ENCODE results near the gene TIAM2. TPM values are rescaled to one million over a fixed set of nuclear protein-coding genes. Genes with fewer than 3 reads are reported as not detected.

TIAM2 gene
- total and polyA plus RNA-seq, 12 donors = 4.0 to 24.7 (median 8.8) TPM

DNA sequence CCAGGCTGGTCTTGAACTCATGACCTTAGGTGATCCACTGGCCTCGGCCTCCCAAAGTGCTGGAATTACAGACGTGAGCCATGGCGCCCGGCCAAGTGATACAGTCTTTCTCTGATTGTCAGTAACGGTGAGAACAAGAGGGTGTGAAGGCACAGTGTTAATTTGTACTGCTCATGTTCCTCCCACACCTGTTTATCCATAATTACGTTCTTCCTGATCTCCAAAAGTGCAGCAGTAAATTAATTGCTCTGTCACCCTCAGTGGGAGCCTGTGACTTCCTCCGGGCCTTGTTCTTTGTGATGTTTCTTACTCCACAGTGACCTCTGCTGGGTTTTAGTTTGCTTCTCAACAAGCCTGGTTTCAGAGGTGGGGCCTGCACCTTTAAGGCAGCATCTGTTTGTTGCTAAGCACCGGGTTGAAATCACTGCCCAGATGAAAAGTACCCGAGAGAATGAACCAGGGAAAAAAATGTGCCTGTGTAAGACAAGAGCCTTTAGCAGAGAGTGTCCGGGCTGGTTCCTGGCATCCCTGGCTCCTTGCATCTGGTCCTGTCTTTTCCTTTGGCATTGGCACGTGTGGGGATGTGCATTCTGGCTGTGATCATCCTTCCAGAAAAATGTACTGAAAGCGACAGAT, 179.6 kb downstream of the TIAM2 start:
- intact Hi-C loops (cut with DNase I) = loop anchor here (5.0 to 10.0 kb wide), 6 partner anchors 130 to 500 kb away; partner anchors contain the start of gene TFB1M (in 1 of the 2)
- Histone ChIP-seq H3K27ac (no peak overlapping the region), H3K4me1 (replicated peaks in 1 of 2) (peaks cover 0 to 18% of the 10 kb centered on the region in 2 donors), H3K27me3 (no peaks in the 10 kb centered on the region), H3K9me3 (replicated peaks in 1 of 3) (no peaks in the 10 kb centered on the region), H3K36me3 (replicated peaks in 1 of 2) (no peaks in the 10 kb centered on the region), H3K4me3 (no peak overlapping the region)
- DNase-seq = peak; percentile 62 to 85 (median 67)
- 33 to 41% (median 39%) methylated on average over 11 to 12 of the region's 12 CpGs for WGBS, 4 donors
- TF ChIP-seq POLR2A (IDR thresholded peaks at IDR 0.05) = no peak
- TF ChIP-seq CTCF (IDR thresholded peaks at IDR 0.05) = peak; percentile 23 to 74 (median 64)

DNA sequence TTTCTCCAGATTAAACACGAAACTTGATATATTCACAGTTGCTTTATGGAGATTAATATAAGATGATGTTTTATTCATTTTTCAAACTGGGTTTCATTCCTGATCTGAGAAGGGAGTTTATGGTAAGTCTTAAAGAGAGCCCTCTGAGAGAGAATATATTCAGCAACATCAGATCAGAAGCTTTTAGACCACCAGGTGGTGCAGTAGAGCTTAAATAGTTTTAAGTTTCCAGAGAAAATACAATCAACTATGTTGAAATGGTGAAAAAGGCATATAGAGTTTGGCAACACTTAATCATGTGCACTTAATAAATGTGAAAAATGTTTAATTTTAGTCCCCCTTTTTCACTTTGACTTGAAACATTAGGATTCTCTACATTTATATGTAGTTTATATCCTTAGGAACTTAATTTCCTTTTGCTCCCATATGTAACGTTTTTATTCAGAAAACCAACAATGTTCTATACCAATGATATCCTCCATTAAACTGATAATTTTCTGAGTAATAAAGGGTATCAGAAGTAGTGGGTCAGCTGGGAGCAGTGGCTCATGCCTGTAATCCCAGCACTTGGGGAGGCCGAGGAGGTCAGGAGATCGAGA, 182.3 kb downstream of the TIAM2 start:
- no peaks in the 10 kb centered on the region for H3K4me1 ChIP-seq (replicated peaks in 1 of 2)
- H3K36me3 ChIP-seq (replicated peaks in 1 of 2) = no peaks in the 10 kb centered on the region
- TF ChIP-seq CTCF (IDR thresholded peaks at IDR 0.05) (peak; percentile 65 to 83 (median 71)), POLR2A (IDR thresholded peaks at IDR 0.05) (no peak)
- intact Hi-C loops (cut with DNase I) = loop anchor here (10.0 kb wide), 4 partner anchors 127 to 503 kb away; partner anchors contain the start of gene TFB1M (in 1 of the 2)
- DNase-seq = peak in 5 of 7 donors; percentile 51 to 78 (median 68)
- H3K4me3 ChIP-seq = no peak overlapping the region
- H3K27me3 ChIP-seq = no peaks in the 10 kb centered on the region
- H3K27ac ChIP-seq = no peak overlapping the region
- WGBS, 4 donors = 85 to 89% (median 87%) methylated on average over 4 of the region's 4 CpGs
- no peaks in the 10 kb centered on the region for H3K9me3 ChIP-seq (replicated peaks in 1 of 3)

DNA sequence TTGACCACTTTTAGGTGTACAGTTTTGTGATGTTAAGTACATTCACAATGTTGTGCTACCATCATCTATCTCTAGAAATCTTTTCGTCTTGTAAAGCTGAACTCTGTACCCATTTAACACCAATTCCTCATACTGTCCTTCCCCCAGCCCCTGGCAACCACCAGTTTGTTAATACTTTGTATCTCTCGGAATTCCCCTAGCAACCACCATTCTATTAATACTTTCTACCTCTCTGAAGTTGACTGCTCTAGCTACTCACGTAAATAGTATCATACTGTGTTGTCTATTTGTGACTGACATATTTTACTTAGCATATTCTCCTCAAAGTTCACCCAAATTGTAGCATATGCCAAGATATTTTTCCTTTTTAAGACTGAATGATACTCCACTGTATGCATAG, 186.4 kb downstream of the TIAM2 start:
- Histone ChIP-seq H3K9me3 (replicated peaks in 1 of 3) (no peaks in the 10 kb centered on the region), H3K36me3 (replicated peaks in 1 of 2) (no peaks in the 10 kb centered on the region), H3K4me1 (replicated peaks in 1 of 2) (no peaks in the 10 kb centered on the region), H3K27me3 (no peaks in the 10 kb centered on the region), H3K27ac (no peak overlapping the region), H3K4me3 (no peak overlapping the region)
- WGBS, 4 donors = 88 to 93% (median 92%) methylated on average over 3 of the region's 3 CpGs
- DNase-seq = no peak
- intact Hi-C loops (cut with DNase I) = loop anchor here (2.0 to 5.0 kb wide), 2 partner anchors 66 to 67 kb away; no protein-coding TSS in a partner anchor
- TF ChIP-seq POLR2A (IDR thresholded peaks at IDR 0.05) = no peak
- TF ChIP-seq CTCF (IDR thresholded peaks at IDR 0.05) = no peak

DNA sequence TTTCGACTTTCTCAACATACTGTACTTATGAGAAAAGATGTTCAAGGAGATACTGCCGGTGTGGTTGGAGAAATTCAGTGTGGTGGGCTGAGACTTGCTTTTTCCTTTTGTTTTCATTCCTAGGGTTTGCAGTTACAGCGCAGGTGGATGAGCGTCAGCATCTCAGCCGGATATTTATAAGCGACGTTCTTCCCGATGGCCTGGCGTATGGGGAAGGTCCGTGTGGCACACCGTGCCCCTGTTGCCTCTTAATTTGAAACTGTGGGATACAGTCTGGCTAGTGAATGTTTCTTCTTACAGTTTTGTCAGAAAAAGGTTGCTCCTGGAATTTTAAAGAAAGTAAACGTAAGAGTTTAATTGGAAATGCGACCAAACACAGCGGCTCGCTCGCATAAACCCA, 187.0 kb downstream of the TIAM2 start:
- no peaks in the 10 kb centered on the region for H3K4me1 ChIP-seq (replicated peaks in 1 of 2)
- no peaks in the 10 kb centered on the region for H3K9me3 ChIP-seq (replicated peaks in 1 of 3)
- no peak overlapping the region for H3K4me3 ChIP-seq
- no peak for TF ChIP-seq CTCF (IDR thresholded peaks at IDR 0.05)
- no peak for TF ChIP-seq POLR2A (IDR thresholded peaks at IDR 0.05)
- no peak for DNase-seq
- 90 to 97% (median 95%) methylated on average over 16 of the region's 16 CpGs for WGBS, 4 donors
- H3K27ac ChIP-seq = no peak overlapping the region
- intact Hi-C loops (cut with DNase I) = loop anchor here in 1 of 2 donors (5.0 kb wide), 1 partner anchor 65 kb away; no protein-coding TSS in a partner anchor
- no peaks in the 10 kb centered on the region for H3K36me3 ChIP-seq (replicated peaks in 1 of 2)
- no peaks in the 10 kb centered on the region for H3K27me3 ChIP-seq

All from adrenal gland (tissue), 12 donors.